T-helper 17 cell (primary cell): Measurements from ENCODE around the gene YIF1A. TPM values are rescaled to one million over a fixed set of nuclear protein-coding genes. Genes with fewer than 3 reads are reported as not detected.
A peak's percentile ranks its signal among the peaks of the same experiment; 100 is the strongest.
"Not testable (repeated sequence)": the region's sequence is repeated elsewhere in the genome, so short reads cannot be mapped to it uniquely, and the experiment has no call there.

ENCODE experiments used
- ATAC-seq: fragments of 150-1000 bp; cut with Tn5 transposase; 2 replicates; pipeline ENCODE4 v1.10.0; 2021; ENCODE audit warnings: mild to moderate bottlenecking, moderate library complexity
- DNase-seq, 3 donors: peaks; one replicate each; pipeline versions ENCODE4 v3.0.0 to v3.0.0-alpha.2; 2020 to 2021
- H3K9me3 ChIP-seq: one replicate; pipeline ENCODE4 v1.7.0; 2013; ENCODE audit warnings: low read length, mild to moderate bottlenecking; ENCODE audit not compliant: control insufficient read depth, poor library complexity, severe bottlenecking
- H3K27ac Mint-ChIP-seq: one replicate; pipeline ENCODE4 v1.8.0; 2022; ENCODE audit warnings: mild to moderate bottlenecking, moderate library complexity, mixed read lengths
- H3K27me3 Mint-ChIP-seq: one replicate; pipeline ENCODE4 v1.8.0; 2022; ENCODE audit warnings: mixed read lengths
- H3K36me3 Mint-ChIP-seq: one replicate; pipeline ENCODE4 v1.8.0; 2022; ENCODE audit warnings: low read depth, mixed read lengths
- H3K4me1 Mint-ChIP-seq: one replicate; pipeline ENCODE4 v1.8.0; 2022; ENCODE audit warnings: mild to moderate bottlenecking, mixed read lengths
- H3K4me3 Mint-ChIP-seq: one replicate; pipeline ENCODE4 v1.8.0; 2022; ENCODE audit warnings: mild to moderate bottlenecking, moderate library complexity, mixed read lengths
- total RNA-seq, 4 donors: library from RNA in 2 of 4; stranded (reverse) in 2 of 4; gene quantifications; one replicate each; pipeline ENCODE4 v1.2.3 and lab custom pipeline; 2022 to 2026

Gene YIF1A
- total RNA-seq, 2 donors from 2014 or later = 32.6 to 35.1 TPM

- H3K4me3 Mint-ChIP-seq = peak overlapping the region; percentile 95
- H3K27me3 Mint-ChIP-seq = peaks cover 7% of the 10 kb centered on the region
- ATAC-seq = peak; percentile 80
- peaks cover 17% of the 10 kb centered on the region for H3K4me1 Mint-ChIP-seq
- H3K9me3 ChIP-seq = no peaks in the 10 kb centered on the region
- H3K36me3 Mint-ChIP-seq = no peaks in the 10 kb centered on the region
- H3K27ac Mint-ChIP-seq = peak overlapping the region; percentile 88
- DNase-seq = peak; percentile 88 to 97 (median 95)
Measured at GRCh38 chr11:66311965-66312548, 23.1 kb upstream of the YIF1A start.

GRCh38 chr11:66311470-66311964 lies 22.6 kb upstream of the YIF1A start:
- Mint-ChIP-seq H3K4me1 (peaks cover 17% of the 10 kb centered on the region), H3K36me3 (no peaks in the 10 kb centered on the region), H3K4me3 (peak overlapping the region; percentile 95), H3K27ac (peak overlapping the region; percentile 88), H3K27me3 (peaks cover 7% of the 10 kb centered on the region)
- ATAC-seq = peak; percentile 42
- no peak for DNase-seq
- H3K9me3 ChIP-seq = no peaks in the 10 kb centered on the region

- H3K4me3 Mint-ChIP-seq, H3K36me3 Mint-ChIP-seq, H3K27me3 Mint-ChIP-seq, ATAC-seq, H3K9me3 ChIP-seq, DNase-seq: not testable (repeated sequence)
- peak overlapping the region; percentile 88 for H3K27ac Mint-ChIP-seq
- peaks cover 17% of the 10 kb centered on the region for H3K4me1 Mint-ChIP-seq
Measured at GRCh38 chr11:66310803-66311440, 22.0 kb upstream of the YIF1A start.

GRCh38 chr11:66310324-66310723 lies 21.4 kb upstream of the YIF1A start:
- Mint-ChIP-seq H3K27me3 (peaks cover 7% of the 10 kb centered on the region), H3K36me3 (no peaks in the 10 kb centered on the region), H3K4me3 (no peak overlapping the region), H3K27ac (no peak overlapping the region), H3K4me1 (peaks cover 15% of the 10 kb centered on the region)
- no peaks in the 10 kb centered on the region for H3K9me3 ChIP-seq
- ATAC-seq (no peak), DNase-seq (no peak)

- peaks cover 13% of the 10 kb centered on the region for H3K4me1 Mint-ChIP-seq
- ATAC-seq (no peak), DNase-seq (no peak)
- H3K9me3 ChIP-seq = no peaks in the 10 kb centered on the region
- no peaks in the 10 kb centered on the region for H3K36me3 Mint-ChIP-seq
- peaks cover 7% of the 10 kb centered on the region for H3K27me3 Mint-ChIP-seq
- H3K4me3 Mint-ChIP-seq = no peak overlapping the region
- no peak overlapping the region for H3K27ac Mint-ChIP-seq
Measured at GRCh38 chr11:66309475-66309874, 20.5 kb upstream of the YIF1A start.

- peaks cover 6% of the 10 kb centered on the region for H3K27me3 Mint-ChIP-seq
- no peak overlapping the region for H3K27ac Mint-ChIP-seq
- ATAC-seq = no peak
- H3K4me3 Mint-ChIP-seq = no peak overlapping the region
- DNase-seq = no peak
- no peaks in the 10 kb centered on the region for H3K9me3 ChIP-seq
- no peaks in the 10 kb centered on the region for H3K36me3 Mint-ChIP-seq
- H3K4me1 Mint-ChIP-seq = peaks cover 1% of the 10 kb centered on the region
Measured at GRCh38 chr11:66302656-66303055, 13.7 kb upstream of the YIF1A start.

- no peak for ATAC-seq
- DNase-seq = no peak
- Mint-ChIP-seq H3K4me3 (no peak overlapping the region), H3K27me3 (no peaks in the 10 kb centered on the region), H3K36me3 (no peaks in the 10 kb centered on the region), H3K4me1 (peaks cover 2% of the 10 kb centered on the region), H3K27ac (no peak overlapping the region)
- no peaks in the 10 kb centered on the region for H3K9me3 ChIP-seq
Measured at GRCh38 chr11:66299186-66299585, 10.2 kb upstream of the YIF1A start.

- ATAC-seq = no peak
- Mint-ChIP-seq H3K27me3 (peaks cover 11% of the 10 kb centered on the region), H3K4me3 (no peak overlapping the region), H3K27ac (no peak overlapping the region), H3K4me1 (peaks cover 8% of the 10 kb centered on the region), H3K36me3 (no peaks in the 10 kb centered on the region)
- DNase-seq = no peak
- no peaks in the 10 kb centered on the region for H3K9me3 ChIP-seq
Measured at GRCh38 chr11:66297610-66298009, 8.7 kb upstream of the YIF1A start.

- ATAC-seq (no peak), DNase-seq (no peak)
- no peaks in the 10 kb centered on the region for H3K36me3 Mint-ChIP-seq
- peak overlapping the region; percentile 39 for H3K4me3 Mint-ChIP-seq
- H3K9me3 ChIP-seq = no peaks in the 10 kb centered on the region
- H3K4me1 Mint-ChIP-seq = peaks cover 21% of the 10 kb centered on the region
- H3K27me3 Mint-ChIP-seq = peaks cover 14% of the 10 kb centered on the region
- peak overlapping the region; percentile 34 for H3K27ac Mint-ChIP-seq
Measured at GRCh38 chr11:66294626-66295620, 6.0 kb upstream of the YIF1A start.

GRCh38 chr11:66293777-66294625 lies 5.1 kb upstream of the YIF1A start:
- Mint-ChIP-seq H3K4me3 (peak overlapping the region; percentile 39), H3K27ac (peak overlapping the region; percentile 34), H3K4me1 (peaks cover 28% of the 10 kb centered on the region), H3K27me3 (peaks cover 14% of the 10 kb centered on the region), H3K36me3 (no peaks in the 10 kb centered on the region)
- no peaks in the 10 kb centered on the region for H3K9me3 ChIP-seq
- no peak for ATAC-seq
- DNase-seq = no peak

GRCh38 chr11:66293352-66293751 lies 4.4 kb upstream of the YIF1A start:
- no peak overlapping the region for H3K27ac Mint-ChIP-seq
- H3K4me3 Mint-ChIP-seq = peak overlapping the region; percentile 25
- no peak for ATAC-seq
- H3K36me3 Mint-ChIP-seq = no peaks in the 10 kb centered on the region
- peaks cover 14% of the 10 kb centered on the region for H3K27me3 Mint-ChIP-seq
- no peaks in the 10 kb centered on the region for H3K9me3 ChIP-seq
- H3K4me1 Mint-ChIP-seq = peaks cover 28% of the 10 kb centered on the region
- DNase-seq = no peak

GRCh38 chr11:66292543-66293332 lies 3.8 kb upstream of the YIF1A start:
- H3K27ac Mint-ChIP-seq = no peak overlapping the region
- no peaks in the 10 kb centered on the region for H3K9me3 ChIP-seq
- H3K4me1 Mint-ChIP-seq = peaks cover 28% of the 10 kb centered on the region
- H3K4me3 Mint-ChIP-seq = peak overlapping the region; percentile 72
- H3K36me3 Mint-ChIP-seq = no peaks in the 10 kb centered on the region
- peaks cover 14% of the 10 kb centered on the region for H3K27me3 Mint-ChIP-seq
- ATAC-seq (no peak), DNase-seq (no peak)
